Neural progenitor cell (in vitro differentiated cells): ENCODE measurements around the gene XAB2.

Source experiments
- CTCF ChIP-seq: fragments of 200-600 bp; sonication (generic); IDR thresholded peaks from 2 replicates; pipeline ENCODE4 v1.5.1; 2017; ENCODE audit warnings: antibody characterized with exemption, mild to moderate bottlenecking
- EZH2 ChIP-seq: fragments of 200-600 bp; sonication (generic); IDR thresholded peaks from 2 replicates; pipeline ENCODE4 v1.6.1; 2017; ENCODE audit warnings: antibody characterized with exemption, mild to moderate bottlenecking, moderate library complexity
- EZH2phosphoT487 ChIP-seq: fragments of 200-600 bp; sonication (generic); IDR thresholded peaks from 2 replicates; pipeline ENCODE4 v1.6.1; 2017; ENCODE audit warnings: antibody characterized with exemption

- TF ChIP-seq CTCF (no peak), EZH2 (no peak), EZH2phosphoT487 (no peak)
These were observed 27.0 kb downstream of the XAB2 start for GRCh38 chr19:7602240-7602934.
